K562 (cell line): ENCODE data around the gene DPM2. TPM values are rescaled to one million over a fixed set of nuclear protein-coding genes. Genes with fewer than 3 reads are reported as not detected.

ENCODE experiments used
- E2F6 ChIP-seq, 2 experiments: IDR thresholded peaks; 2 replicates each; pipeline ENCODE4 v1.6.1; 2011; ENCODE audit warnings: borderline replicate concordance in 1 of 2, control low read depth in 1 of 2, low read depth in 1 of 2, low read length in 1 of 2, mild to moderate bottlenecking in 1 of 2, mixed read lengths in 1 of 2, moderate library complexity in 1 of 2; ENCODE audit not compliant: insufficient read depth in 1 of 2, insufficient read length in 1 of 2, poor library complexity in 1 of 2, severe bottlenecking in 1 of 2; ENCODE audit errors: extremely low read depth in 1 of 2
- E4F1 ChIP-seq: fragments of 250-450 bp; sonication (Bioruptor Pico); IDR thresholded peaks from 2 replicates; pipeline ENCODE4 v1.5.0; 2021; ENCODE audit warnings: mild to moderate bottlenecking, borderline replicate concordance
- EP300 ChIP-seq: IDR thresholded peaks from 2 replicates; pipeline ENCODE4 v1.6.1; 2012; ENCODE audit warnings: low read length, improper control_type of control experiment
- GTF2F1 ChIP-seq: IDR thresholded peaks from 2 replicates; pipeline ENCODE4 v1.6.1; 2011; ENCODE audit warnings: low read depth, low read length, improper control_type of control experiment
- HDAC2 ChIP-seq: fragments of 450-650 bp; IDR thresholded peaks from 2 replicates; pipeline ENCODE4 v1.6.1; 2016; ENCODE audit warnings: mild to moderate bottlenecking
- HMBOX1 ChIP-seq: sonication (generic); IDR thresholded peaks from 2 replicates; pipeline ENCODE4 v1.6.1; 2016
- ID3 ChIP-seq, 2 experiments: fragments of 250-450 bp in 1 of 2; fragments of 450-650 bp in 1 of 2; sonication (Bioruptor Pico) in 1 of 2; IDR thresholded peaks; 2 replicates each; pipeline versions ENCODE4 v1.6.1 to v1.8.0; 2016 to 2021; ENCODE audit warnings: mild to moderate bottlenecking in 2 of 2, moderate library complexity in 2 of 2, missing compliant biosample characterization in 1 of 2, missing genetic modification characterization in 1 of 2
- NRF1 ChIP-seq, 2 experiments: fragments of 450-650 bp; IDR thresholded peaks in 1 of 2; conservative IDR thresholded peaks in 1 of 2; 2 replicates each; pipeline ENCODE4 v1.6.1; 2014; ENCODE audit warnings: mild to moderate bottlenecking in 2 of 2
- OTX1 ChIP-seq: fragments of 450-650 bp; formaldehyde crosslinking; IDR thresholded peaks from 2 replicates; pipeline ENCODE4 v1.4.0; 2022; ENCODE audit warnings: mild to moderate bottlenecking
- PHF20 ChIP-seq: fragments of 450-650 bp; IDR thresholded peaks from 2 replicates; pipeline ENCODE4 v1.6.1; 2018; ENCODE audit not compliant: partially characterized antibody
- PHF21A ChIP-seq: fragments of 450-650 bp; IDR thresholded peaks from 2 replicates; pipeline ENCODE4 v1.6.1; 2017; ENCODE audit warnings: low read depth, borderline replicate concordance
- RBFOX2 ChIP-seq: fragments of 200-400 bp; formaldehyde crosslinking; IDR thresholded peaks from 2 replicates; pipeline ENCODE4 v1.6.1; 2017; ENCODE audit warnings: low read depth, mild to moderate bottlenecking, low read length, moderate library complexity
- TEAD4 ChIP-seq, 2 experiments: sonication (generic) in 1 of 2; formaldehyde crosslinking in 1 of 2; IDR thresholded peaks; 2 replicates each; pipeline versions ENCODE4 v1.6.1 to v1.8.0; 2012 to 2022; ENCODE audit warnings: borderline replicate concordance in 1 of 2, inconsistent platforms in 1 of 2, low read length in 1 of 2, mild to moderate bottlenecking in 1 of 2, missing genetic modification reagents in 1 of 2
- UBTF ChIP-seq, 2 experiments: IDR thresholded peaks; 2 replicates each; pipeline ENCODE4 v1.6.1; 2012; ENCODE audit warnings: improper control_type of control experiment in 2 of 2, low read depth in 2 of 2, low read length in 2 of 2, borderline replicate concordance in 1 of 2
- ZBED1 ChIP-seq: IDR thresholded peaks from 2 replicates; pipeline ENCODE4 v1.6.1; 2014
- ZC3H4 ChIP-seq: sonication (generic); formaldehyde crosslinking; IDR thresholded peaks from 2 replicates; pipeline ENCODE4 v1.9.0; 2021; ENCODE audit warnings: missing genetic modification reagents, borderline replicate concordance
- ZFX ChIP-seq: sonication (generic); formaldehyde crosslinking; IDR thresholded peaks from 2 replicates; pipeline ENCODE4 v1.8.0; 2022; ENCODE audit warnings: mild to moderate bottlenecking, missing genetic modification reagents, moderate library complexity
- ZNF3 ChIP-seq: fragments of 250-450 bp; sonication (Bioruptor Pico); IDR thresholded peaks from 2 replicates; pipeline ENCODE4 v1.5.0; 2021; ENCODE audit warnings: mild to moderate bottlenecking, moderate library complexity
- polyA plus RNA-seq, 8 experiments: library from polyadenylated mRNA; depleted of rRNA in 4 of 8; stranded (reverse) in 5 of 8; unstranded in 3 of 8; fragments of >200 nt; fragmentation: Nextera tagmentation in 2 of 8; fragmentation: Illumina TruSeq in 1 of 8; extraction: Ambion mirVana in 2 of 8; extraction: Trizol in 1 of 8; gene quantifications; 2 replicates each; pipeline versions ENCODE4 v1.2.1 to v1.2.3, GENCODE V29; 2011 to 2014; ENCODE audit warnings: inconsistent platforms in 1 of 8, missing spikeins in 1 of 8
- total RNA-seq, 7 experiments: library from RNA; depleted of rRNA in 6 of 7; stranded (reverse); fragments of >200 nt in 6 of 7; fragmentation: Illumina TruSeq in 2 of 7; extraction: Trizol in 2 of 7; gene quantifications; 2 replicates each; pipeline versions ENCODE4 v1.2.1 to v1.2.3, GENCODE V29; 2011 to 2021; ENCODE audit warnings: low replicate concordance in 1 of 7

The DPM2 gene
- total and polyA plus RNA-seq, 9 of the 15 experiments (the other 6 are each of a cell fraction or from before 2014, with no cell fraction given), result 43.5 to 126 (median 71.1) TPM

GRCh38 chr9:127927988-127928675 lies 9.5 kb downstream of the DPM2 start (continued):
- TF ChIP-seq TEAD4 (IDR thresholded peaks at IDR 0.05; ENCODE audit: low read length) (0 out of 2 replicates have a peak, but pooled peaks have one; percentile 22), TEAD4 (CRISPR knock-in tag; IDR thresholded peaks at IDR 0.05; ENCODE audit: borderline replicate concordance) (no peak), GTF2F1 (no peak), OTX1 (no peak), E4F1 (CRISPR knock-in tag) (no peak), PHF21A (no peak), ZBED1 (no peak), UBTF (IDR thresholded peaks at IDR 0.05; ENCODE audit: borderline replicate concordance in 1 of 2, low read depth in 2 of 2, low read length in 2 of 2) (no peak), HMBOX1 (no peak), NRF1 (conservative IDR thresholded peaks at IDR 0.05 in 1 of 2, IDR thresholded peaks at IDR 0.05 in 1 of 2) (peak; percentile 43 to 55; a peak in 3 of 4 replicates), HDAC2 (no peak), EP300 (no peak), RBFOX2 (0 out of 2 replicates have a peak, but pooled peaks have one; percentile 13), PHF20 (no peak), ZNF3 (CRISPR knock-in tag) (no peak), E2F6 (IDR thresholded peaks at IDR 0.05; ENCODE audit: borderline replicate concordance in 1 of 2, extremely low read depth in 1 of 2, insufficient read depth in 1 of 2, insufficient read length in 1 of 2, low read depth in 1 of 2, low read length in 1 of 2, poor library complexity in 1 of 2, severe bottlenecking in 1 of 2) (peak in 1 of 2 experiments; percentile 66), ZC3H4 (no peak), ZFX (CRISPR knock-in tag) (peak; percentile 32; the same call in 1 of the 2 replicates), ID3 (CRISPR knock-in tag; IDR thresholded peaks at IDR 0.05) (no peak), ID3 (tag; IDR thresholded peaks at IDR 0.05) (no peak)
